OCI-LY3 (cell line): ENCODE measurements around the gene ZNF260.

ENCODE experiments used
- CTCF ChIP-seq: fragments of 200-600, 300-600 bp; sonication (generic); IDR thresholded peaks from 2 replicates; pipeline ENCODE4 v1.5.1; 2014; ENCODE audit warnings: antibody characterized with exemption, low read length, low read depth
- EZH2phosphoT487 ChIP-seq: fragments of 200-600 bp; shearing (Covaris generic); IDR thresholded peaks from 2 replicates; pipeline ENCODE4 v1.6.1; 2018; ENCODE audit warnings: antibody characterized with exemption, mixed run types, low read depth

- TF ChIP-seq CTCF (no peak), EZH2phosphoT487 (no peak)
Observed at GRCh38 chr19:36528921-36529518, 949 bp upstream of the ZNF260 start.
